Epidermal melanocyte (primary cell): ENCODE data around the gene MACF1.
"Not testable (repeated sequence)": the region's sequence is repeated elsewhere in the genome, so short reads cannot be mapped to it uniquely, and the experiment has no call there.

ENCODE experiments used
- DNase-seq: peaks from one replicate; pipeline ENCODE4 v3.0.0; 2011; ENCODE audit warnings: low spot score; ENCODE audit not compliant: insufficient read length

Gene MACF1

DNA sequence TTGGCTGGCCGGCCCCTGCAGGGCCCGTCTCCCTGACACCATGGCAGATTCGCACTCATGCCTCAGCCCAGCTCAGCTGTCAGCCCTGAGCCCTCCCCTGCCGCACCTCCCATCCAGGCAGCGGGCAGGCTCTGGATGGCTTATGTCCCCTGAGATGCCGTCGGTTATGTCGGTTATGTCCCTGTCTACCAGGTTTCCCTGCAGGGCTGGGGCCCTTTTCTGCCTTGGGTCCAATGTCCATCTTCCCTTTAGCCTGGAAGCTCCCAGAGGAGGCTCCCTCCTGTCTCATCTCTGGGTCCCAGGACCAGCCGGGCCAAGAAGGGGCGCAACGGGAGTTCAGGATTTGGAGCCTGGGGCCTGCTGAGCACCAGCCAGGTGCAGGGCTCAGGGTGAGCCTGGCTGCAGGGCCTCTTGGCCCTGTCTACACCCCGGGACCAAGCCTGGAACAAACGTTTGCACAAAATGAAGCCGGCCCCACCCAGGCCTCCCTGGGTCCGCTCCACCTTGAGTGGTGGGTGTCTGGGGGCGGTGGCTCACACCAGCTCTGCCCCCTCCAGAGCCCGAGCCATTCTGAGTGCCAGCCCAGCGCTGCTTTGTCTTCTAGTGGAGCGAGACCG, 306.2 kb downstream of the MACF1 start:
- not testable (repeated sequence) for DNase-seq

- not testable (repeated sequence) for DNase-seq
These were observed 307.0 kb downstream of the MACF1 start for GRCh38 chr1:39511477-39511876.

GRCh38 chr1:39512234-39512847, 307.8 kb downstream of the MACF1 start:
- not testable (repeated sequence) for DNase-seq

DNA sequence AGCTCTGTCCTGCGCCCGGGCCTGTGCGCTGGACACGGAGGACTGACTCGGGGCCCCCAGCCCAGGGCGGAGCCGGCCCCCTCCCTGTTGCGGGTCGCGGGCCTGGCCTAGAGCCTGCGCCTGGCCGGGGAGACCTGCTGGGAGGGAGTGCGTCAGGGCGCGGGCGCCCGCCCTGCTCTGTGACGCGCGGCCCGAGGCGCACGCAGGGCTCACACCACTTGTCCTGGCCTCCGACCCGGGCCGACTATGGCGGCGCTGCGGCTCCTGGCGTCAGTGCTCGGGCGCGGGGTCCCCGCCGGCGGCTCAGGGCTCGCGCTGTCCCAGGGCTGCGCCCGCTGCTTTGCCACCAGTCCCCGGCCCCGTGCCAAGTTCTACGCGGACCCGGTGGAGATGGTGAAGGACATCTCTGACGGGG, 310.2 kb downstream of the MACF1 start:
- not testable (repeated sequence) for DNase-seq

DNA sequence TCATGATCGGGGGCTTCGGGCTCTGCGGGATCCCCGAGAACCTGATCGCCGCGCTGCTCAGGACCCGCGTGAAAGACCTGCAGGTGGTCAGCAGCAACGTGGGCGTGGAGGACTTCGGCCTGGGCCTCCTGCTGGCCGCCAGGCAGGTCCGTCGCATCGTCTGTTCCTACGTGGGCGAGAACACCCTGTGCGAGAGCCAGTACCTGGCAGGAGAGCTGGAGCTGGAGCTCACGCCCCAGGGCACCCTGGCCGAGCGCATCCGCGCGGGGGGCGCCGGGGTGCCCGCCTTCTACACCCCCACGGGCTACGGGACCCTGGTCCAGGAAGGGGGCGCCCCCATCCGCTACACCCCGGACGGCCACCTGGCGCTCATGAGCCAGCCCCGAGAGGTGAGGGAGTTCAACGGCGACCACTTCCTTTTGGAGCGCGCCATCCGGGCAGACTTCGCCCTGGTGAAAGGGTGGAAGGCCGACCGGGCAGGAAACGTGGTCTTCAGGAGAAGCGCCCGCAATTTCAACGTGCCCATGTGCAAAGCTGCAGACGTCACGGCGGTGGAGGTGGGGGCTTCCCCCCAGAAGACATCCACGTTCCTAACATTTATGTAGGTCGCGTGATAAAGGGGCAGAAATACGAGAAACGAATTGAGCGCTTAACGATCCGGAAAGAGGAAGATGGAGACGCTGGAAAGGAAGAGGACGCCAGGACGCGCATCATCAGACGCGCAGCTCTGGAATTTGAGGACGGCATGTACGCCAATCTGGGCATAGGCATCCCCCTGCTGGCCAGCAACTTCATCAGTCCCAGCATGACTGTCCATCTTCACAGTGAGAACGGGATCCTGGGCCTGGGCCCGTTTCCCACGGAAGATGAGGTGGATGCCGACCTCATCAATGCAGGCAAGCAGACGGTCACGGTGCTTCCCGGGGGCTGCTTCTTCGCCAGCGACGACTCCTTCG, 310.9 kb downstream of the MACF1 start:
- not testable (repeated sequence) for DNase-seq

- not testable (repeated sequence) for DNase-seq
These were observed 312.3 kb downstream of the MACF1 start for GRCh38 chr1:39516841-39517240.

GRCh38 chr1:39517936-39518335, 313.4 kb downstream of the MACF1 start:
- not testable (repeated sequence) for DNase-seq

DNA sequence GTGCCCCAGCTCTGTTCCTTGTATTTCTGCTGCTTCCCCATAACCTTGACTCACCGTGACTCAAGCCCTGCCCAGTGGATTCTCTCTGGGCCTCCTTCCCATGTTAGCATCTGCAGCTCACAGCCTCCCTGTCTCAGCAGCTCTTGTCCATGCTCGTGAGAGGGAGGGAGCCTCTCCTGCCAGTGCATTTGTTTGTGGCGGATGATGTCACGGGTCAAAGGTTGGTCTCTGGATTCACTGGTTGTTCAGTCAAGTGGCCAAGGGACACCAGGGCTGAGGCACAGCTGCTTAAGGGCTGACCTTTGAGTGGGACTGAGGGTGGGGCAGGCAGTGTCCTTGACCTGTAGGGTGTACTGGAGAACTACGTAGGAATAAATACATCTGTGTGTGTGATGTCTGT, 314.9 kb downstream of the MACF1 start:
- not testable (repeated sequence) for DNase-seq

DNA sequence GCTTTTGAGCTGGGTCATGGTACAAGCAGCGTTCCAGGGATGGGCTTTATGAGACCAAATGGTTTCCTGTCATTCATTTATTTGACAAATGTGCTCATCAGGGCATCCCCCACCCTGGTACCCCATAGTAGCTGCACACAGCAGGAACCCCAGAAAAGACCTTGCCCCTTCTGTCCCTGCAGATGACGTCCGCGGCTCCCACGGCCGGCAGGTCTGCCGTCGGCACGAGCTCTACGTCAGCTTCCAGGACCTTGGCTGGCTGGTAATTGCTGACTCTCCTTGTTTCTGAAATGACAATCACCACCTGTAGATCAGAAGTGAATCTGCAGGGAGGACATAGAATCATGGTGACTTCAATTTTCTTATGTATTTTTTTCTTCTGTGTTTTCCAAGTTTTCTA, 317.7 kb downstream of the MACF1 start:
- DNase-seq, result not testable (repeated sequence)

GRCh38 chr1:39522661-39523567, 318.4 kb downstream of the MACF1 start:
- DNase-seq, result no peak

GRCh38 chr1:39524171-39524570, 319.7 kb downstream of the MACF1 start:
- no peak for DNase-seq

DNA sequence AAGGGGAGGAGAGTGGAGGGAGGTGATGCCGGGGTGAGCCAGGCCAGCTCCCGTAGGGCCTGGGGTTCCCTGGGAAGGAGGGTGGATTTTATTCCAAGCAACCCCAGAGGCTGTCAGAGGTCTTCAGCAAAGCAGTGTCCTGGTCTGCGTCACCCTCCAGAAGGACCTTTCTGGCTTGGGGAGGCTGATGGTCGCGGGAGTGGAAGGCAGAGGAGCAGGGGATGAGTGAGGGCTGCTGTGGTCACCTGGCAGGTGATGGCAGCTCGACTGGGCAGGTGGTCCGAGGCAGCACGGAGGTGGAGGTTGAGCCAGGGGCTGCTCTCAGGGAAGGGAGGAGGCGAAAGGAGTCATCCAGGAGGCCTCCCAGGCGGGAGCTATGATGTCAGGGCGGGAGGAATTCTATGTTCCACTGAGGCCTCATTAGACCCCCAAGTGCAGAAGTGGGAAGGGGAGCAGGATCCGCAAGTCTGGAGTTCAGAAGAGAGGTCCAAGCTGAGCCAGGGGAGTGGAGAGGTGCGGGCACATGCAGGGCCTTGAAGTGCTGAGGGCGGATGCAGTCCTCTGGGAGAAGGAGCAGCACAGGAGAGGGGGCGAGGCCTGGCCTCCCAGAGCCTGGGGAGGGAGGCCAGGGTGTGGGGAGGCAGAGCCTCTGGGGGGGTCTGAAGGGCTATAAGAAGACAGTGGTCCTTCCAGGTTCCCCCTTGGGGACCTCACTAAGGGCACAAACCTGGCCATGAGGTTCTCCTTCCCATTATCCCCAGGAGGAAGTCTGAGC, 320.3 kb downstream of the MACF1 start:
- no peak for DNase-seq

DNA sequence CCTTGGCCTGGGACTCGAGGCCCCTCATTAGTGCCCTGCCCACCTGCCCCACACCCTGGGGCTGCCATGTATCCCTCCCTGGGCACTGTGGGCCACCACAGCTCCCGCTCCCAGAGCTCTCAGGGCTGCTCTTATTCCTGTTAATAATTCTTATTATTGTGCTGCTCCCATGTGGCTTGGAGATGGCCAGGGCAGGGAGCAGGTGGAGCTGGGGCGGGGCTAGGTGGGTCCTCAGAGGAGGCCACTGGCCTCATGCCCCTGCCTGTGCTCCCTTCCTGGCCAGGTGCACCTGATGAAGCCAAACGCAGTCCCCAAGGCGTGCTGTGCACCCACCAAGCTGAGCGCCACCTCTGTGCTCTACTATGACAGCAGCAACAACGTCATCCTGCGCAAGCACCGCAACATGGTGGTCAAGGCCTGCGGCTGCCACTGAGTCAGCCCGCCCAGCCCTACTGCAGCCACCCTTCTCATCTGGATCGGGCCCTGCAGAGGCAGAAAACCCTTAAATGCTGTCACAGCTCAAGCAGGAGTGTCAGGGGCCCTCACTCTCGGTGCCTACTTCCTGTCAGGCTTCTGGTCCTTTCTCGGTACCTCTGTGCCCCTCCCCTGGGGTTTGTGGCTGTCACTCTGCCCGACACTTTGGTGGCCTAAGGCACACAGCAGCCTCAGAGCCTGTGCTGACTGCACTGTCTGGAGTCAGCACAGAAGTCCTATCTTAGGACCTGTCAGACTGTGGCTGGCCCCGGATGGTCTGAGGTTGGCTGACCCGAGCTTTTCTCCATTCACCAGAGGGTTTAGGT, 321.1 kb downstream of the MACF1 start:
- no peak for DNase-seq

- no peak for DNase-seq
These were observed 322.1 kb downstream of the MACF1 start for GRCh38 chr1:39526466-39527189.

GRCh38 chr1:39527190-39527579, 322.7 kb downstream of the MACF1 start:
- DNase-seq, result not testable (repeated sequence)

DNA sequence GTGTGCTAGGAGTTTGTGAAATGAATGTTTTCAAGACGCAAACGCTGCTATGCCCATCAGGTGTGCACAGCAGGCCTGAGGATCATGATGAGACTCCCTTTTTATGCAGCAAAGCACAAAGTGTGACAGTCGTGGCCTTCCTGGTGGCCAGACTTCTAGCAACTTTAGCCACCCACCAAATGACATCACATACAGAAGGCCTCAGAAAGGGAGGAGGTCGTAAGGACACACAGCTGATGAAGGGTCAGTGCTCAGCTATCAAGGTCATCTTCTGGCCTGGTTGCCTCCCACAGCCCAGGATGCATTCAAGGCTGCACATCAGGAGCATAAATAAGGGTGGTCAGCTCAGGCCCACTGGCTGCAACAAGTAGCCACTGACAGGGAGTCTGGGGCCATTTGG, 323.6 kb downstream of the MACF1 start:
- DNase-seq, result no peak

DNA sequence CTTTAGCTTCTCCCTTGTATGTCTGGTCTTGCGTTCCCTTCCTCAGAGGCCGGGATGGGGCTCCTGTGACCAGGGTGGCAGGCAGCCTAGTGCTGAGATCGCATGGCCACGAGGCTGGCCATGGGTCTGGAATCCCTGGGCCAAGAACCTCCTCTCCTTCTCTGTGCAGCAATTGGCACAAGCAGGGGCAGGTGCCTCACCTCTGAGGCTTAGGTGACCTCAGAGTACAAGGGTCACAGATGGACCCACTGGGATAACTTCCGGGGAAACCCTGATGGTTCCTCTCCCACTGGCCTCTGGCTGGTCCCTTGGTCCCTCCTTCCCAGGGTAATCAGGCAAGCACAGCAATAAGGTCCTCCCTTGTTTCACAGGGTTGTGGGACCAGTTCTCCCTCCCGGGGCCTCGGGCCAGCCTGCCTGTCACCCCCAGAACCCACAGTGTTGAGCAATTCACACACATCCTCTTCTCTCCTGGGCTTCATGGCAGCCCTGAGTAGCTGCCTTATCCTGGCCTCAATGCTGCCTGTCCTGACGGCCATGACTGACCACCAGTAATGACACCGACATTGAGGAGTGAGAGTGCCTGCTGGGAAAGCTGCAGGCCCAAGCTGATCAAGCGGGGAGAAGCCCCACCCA, 325.5 kb downstream of the MACF1 start:
- no peak for DNase-seq

DNA sequence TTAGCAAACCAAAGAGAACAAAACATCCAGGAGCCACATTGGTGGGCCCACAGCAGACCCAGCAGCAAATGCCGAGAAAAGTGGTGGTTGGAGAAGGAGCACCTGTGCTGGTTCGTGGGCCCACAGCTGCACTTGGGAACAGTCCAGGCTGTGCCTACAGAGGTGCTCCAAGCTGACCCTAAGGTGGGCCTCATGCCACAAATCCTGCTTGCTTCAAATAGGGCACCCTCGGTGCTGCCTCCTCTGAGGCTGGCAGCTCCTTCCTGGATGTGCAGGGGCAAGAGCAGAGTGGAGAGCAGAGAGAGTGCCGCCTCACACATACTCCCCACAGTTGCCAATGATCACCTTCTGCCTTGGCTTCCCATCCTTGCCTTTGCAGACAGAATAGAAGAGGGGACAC, 327.0 kb downstream of the MACF1 start:
- no peak for DNase-seq
